ENCODE results near the gene GGT7. TPM values are rescaled to one million over a fixed set of nuclear protein-coding genes. Genes with fewer than 3 reads are reported as not detected.

Gene GGT7, protein sequence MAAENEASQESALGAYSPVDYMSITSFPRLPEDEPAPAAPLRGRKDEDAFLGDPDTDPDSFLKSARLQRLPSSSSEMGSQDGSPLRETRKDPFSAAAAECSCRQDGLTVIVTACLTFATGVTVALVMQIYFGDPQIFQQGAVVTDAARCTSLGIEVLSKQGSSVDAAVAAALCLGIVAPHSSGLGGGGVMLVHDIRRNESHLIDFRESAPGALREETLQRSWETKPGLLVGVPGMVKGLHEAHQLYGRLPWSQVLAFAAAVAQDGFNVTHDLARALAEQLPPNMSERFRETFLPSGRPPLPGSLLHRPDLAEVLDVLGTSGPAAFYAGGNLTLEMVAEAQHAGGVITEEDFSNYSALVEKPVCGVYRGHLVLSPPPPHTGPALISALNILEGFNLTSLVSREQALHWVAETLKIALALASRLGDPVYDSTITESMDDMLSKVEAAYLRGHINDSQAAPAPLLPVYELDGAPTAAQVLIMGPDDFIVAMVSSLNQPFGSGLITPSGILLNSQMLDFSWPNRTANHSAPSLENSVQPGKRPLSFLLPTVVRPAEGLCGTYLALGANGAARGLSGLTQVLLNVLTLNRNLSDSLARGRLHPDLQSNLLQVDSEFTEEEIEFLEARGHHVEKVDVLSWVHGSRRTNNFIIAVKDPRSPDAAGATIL
- 8.2 and 8.4 TPM in 2 replicates for total RNA-seq

DNA sequence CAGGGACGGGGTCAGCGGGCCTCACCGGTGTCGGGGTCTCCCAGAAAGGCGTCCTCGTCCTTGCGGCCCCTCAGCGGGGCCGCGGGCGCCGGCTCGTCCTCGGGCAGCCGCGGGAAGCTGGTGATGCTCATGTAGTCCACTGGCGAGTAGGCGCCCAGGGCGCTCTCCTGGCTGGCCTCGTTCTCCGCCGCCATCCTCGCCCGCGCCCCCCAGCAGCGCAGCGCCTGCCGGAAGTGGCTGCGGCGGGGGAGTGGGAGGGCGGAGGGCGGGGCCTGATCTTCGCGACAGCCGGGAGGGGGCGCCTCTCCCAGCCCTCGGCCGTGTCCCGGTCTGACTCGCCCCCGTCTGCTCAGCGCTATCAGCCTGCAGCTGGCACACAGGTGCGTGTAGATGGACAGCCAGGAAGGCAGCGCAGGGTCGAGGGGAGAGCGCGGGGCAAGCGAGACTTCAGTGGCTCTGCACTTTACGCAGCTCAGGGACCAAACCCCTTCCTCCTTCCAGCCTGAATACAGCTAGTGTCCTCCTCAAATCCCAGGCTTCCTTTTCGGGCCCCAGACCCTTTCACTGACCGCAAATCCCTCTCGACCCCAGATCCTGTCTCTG, at the start of gene GGT7:
Gene GGT7 (minus strand): TSS at position 235 of the 603 bp plus-strand sequence. CDS start 41 bp downstream, at position 194.

GRCh38 chr20:34876406-34877282, 4.0 kb upstream of the GGT7 start, which contains the start of gene ACSS2:
TSS of gene ACSS2 (plus strand) at chr20:34876612. CDS start at chr20:34876646, 34 bp downstream.

DNA sequence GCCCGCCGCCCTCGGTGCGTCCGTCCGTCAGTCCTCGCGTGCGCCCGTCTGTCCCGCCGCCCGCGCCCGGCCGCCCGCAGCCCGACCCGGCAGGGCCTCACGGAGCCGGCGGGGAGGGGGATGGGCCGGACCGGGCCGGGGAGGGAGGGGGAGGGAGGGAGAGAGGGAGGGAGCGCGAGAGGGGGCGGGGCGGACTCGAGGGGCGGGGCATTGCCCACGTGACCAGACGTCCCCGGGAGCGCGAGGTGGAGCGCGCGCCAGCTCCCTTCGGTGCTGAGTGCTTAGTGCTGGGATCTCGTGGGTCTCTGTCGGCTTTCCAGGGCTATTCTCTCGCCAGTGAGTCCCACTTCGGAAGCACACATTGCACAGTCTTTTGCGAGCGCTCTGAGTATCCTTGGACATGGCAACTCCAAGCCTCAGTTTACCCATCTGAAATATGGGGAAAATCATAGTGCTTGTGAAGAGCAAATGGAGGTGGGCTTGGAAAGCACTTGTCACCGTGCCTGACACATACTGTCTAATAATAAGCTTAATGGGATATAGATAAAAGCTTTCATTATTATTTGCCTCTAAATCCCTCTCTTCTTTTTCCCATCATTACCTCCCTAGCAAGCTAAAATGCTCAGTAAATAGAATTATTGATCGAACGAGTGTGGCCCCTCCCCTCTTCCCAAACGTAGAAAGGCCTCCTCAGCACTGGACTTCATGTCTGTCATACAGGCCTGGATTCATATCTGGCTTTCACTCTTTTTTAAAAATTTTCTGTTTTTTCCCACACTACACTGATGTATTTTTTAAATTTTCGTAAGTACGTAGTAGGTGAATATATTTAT, 46.9 kb downstream of the GGT7 start, which contains the start of gene NCOA6:
Gene NCOA6 (minus strand): TSS at position 122 of the 833 bp plus-strand sequence. CDS start 43,296 bp downstream, outside the sequence.

Other genes with a start within 250 kb of the GGT7 start
- 14.7 and 15.7 TPM in 2 replicates for gene PIGU, start 195.8 kb downstream of the GGT7 start, total RNA-seq
- gene TP53INP2, start 168.5 kb downstream of the GGT7 start, total RNA-seq = 8.9 and 14.1 TPM in 2 replicates
- 8.5 and 9.1 TPM in 2 replicates for gene NCOA6, start 47.2 kb downstream of the GGT7 start, total RNA-seq
- gene ACSS2, start 3.8 kb upstream of the GGT7 start, total RNA-seq = 32.9 and 39.7 TPM in 2 replicates
- gene GSS, start 83.0 kb upstream of the GGT7 start, total RNA-seq = 48.3 and 50.0 TPM in 2 replicates
- gene MYH7B, start 83.0 kb upstream of the GGT7 start, total RNA-seq = 0.11 and 0.13 TPM in 2 replicates
- 86.2 and 88.6 TPM in 2 replicates for gene TRPC4AP, start 220.0 kb upstream of the GGT7 start, total RNA-seq

All from articular chondrocyte of knee joint (primary cell).